GM19351 (cell line): ENCODE results near the gene BRCA1.

Experiments
- ATAC-seq: cut with Tn5 transposase; IDR thresholded peaks from one replicate; pipeline ENCODE4 v1.9.1; 2021; ENCODE audit warnings: mild to moderate bottlenecking, moderate library complexity; ENCODE audit not compliant: unreplicated experiment

BRCA1 gene

DNA sequence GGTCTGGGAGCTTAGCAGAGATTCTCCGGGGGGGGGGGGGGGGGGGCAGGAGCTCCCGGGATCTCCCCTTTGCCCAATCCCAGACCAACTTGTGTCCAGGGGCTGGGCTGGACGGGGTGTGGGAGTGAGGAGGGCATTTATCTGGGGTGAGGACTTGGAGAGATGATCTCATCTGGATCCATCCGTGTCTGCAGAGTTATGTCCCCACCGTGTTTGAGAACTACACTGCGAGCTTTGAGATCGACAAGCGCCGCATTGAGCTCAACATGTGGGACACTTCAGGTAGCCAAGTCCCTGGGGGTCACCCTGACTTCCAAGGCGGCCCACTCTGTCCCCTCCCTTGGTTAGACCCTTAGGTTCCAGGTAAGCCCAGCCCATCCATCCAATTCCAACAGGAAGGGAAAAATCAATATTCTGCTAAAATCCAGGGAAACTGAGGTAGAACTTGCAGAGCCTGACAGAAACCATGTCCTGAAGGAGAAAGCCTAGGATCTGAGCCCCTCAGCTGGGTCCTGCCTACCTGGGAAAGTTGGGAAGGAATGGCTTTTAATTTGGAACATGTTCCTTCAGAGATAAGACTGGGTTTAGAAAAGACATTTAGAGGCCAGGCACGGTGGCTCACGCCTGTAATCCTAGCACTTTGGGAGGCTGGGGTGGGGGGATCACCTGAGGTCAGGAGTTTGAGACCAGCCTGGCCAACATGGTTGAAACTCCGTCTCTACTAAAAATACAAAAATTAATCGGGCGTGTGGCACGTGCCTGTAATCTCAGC, 99.2 kb downstream of the BRCA1 start:
- no peak for ATAC-seq

DNA sequence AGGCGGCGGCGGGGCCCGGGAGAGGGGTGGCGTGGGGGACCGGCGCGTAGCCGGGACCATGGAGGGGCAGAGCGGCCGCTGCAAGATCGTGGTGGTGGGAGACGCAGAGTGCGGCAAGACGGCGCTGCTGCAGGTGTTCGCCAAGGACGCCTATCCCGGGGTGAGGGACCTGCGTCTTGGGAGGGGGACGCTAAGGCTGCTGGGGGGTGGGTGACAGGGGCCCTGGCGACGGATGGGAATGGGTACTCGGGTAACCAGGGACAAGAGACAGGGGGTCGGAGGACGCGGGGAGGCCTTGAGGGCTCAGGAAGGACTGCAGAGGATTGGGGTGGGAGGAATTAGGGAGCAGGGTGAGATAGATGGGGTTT, 99.9 kb downstream of the BRCA1 start:
- ATAC-seq = no peak

GRCh38 chr17:43024407-43025289, 100.5 kb downstream of the BRCA1 start, which contains the start of gene RND2:
Gene RND2, plus strand, starts transcription at chr17:43025231. Its CDS starts 117 bp downstream, at chr17:43025348.
- ATAC-seq = peak; percentile 54

- ATAC-seq = no peak
Observed at GRCh38 chr17:43021741-43022512, 103.2 kb downstream of the BRCA1 start, which contains the start of gene VAT1. Gene VAT1, minus strand, starts transcription at chr17:43022385. Its CDS starts 63 bp downstream, at chr17:43022322.

DNA sequence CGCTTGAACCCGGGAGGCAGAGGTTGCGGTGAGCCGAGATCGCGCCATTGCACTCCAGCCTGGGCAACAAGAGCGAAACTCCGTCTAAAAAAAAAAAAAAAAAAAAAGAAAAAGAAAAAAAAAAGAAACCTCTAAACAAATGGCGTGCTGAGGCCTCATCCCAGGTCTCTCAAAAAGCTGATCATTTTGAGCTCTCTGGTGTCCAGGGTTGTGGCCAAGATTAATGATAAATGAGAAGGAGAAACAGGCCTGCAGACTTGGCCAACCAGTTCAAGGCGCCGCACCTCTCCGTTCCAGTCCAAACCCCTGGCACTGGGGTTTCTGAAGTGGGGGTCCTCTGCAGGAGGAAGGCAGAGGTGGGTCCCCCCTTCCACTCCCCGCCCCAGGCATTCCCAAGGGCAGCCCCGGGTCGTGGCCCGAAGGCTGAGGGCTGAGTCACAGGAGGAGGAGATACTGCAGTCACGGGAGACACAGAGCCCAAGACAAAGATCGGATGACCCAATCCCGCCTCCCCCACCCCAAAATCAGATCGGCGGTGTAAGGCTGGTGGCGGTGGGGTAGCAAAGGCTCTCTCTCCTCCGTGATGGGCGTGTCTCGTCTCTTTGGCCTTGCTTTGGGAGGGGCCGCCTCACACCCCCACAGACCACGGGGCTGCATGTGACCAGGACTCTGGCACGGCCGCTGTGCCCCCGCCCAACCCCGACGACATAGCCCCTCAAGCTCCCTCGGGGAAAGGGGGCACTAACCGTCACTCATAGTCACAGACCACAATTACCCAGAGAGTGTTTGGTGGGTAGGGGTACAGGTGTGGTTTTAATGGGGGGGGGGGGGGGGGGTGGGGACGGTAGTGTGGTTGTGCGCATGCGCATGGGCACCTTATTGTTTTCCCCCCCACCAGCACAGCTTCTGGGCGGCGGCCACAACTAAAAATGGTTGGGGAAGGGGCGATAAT, 104.1 kb downstream of the BRCA1 start:
- ATAC-seq = no peak

DNA sequence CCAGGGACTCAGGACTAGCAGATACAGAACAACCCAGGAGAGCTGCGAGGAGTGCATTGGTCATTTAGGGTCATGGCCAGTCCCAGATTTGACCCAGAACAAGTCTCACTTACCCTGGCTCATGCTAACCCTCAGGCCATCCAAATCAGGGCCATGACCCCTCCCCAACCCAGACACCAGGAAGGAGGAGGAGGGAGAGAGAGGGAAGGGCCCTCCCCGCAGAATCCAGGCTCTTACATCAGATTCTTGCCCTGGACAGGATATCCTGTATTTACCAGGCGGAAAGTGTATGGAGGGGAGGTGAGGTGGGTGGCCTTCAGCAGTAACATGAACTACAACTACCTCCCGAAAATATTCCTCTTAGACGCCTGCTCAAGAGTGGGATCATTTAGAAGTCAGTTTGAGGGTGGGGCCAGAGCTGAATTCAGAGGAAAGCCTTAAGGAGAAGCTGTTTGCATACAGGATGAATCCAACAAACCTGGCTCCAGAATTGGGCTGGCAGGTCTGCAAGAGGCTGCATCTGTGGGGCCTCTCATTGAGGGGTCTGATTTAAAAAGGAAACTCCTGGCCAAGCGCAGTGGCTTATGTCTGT, 105.0 kb downstream of the BRCA1 start:
- ATAC-seq = no peak

GRCh38 chr17:43019418-43019817, 105.7 kb downstream of the BRCA1 start:
- ATAC-seq = no peak

- no peak for ATAC-seq
Observed at GRCh38 chr17:43018932-43019331, 106.2 kb downstream of the BRCA1 start.

- ATAC-seq = no peak
Observed at GRCh38 chr17:43018008-43018853, 106.9 kb downstream of the BRCA1 start.

DNA sequence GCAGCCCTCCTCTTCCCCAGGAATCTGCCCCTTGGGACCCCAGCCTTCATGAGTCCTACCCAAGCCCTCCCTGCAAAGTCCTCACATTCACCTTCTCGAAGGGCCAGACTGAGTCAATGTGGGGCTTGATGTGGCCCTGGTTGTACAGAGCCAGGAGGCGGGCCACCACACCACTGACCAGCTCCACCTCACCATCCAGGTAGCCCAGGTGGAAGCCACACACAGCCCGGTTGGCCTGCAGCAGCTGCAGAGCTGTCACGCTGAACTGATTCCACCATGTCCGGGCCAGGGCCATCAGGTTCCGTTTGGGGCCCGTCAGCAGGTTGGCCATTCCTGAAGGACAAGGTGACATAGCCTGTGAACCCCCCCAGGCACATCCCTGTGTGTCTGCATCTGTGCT, 108.9 kb downstream of the BRCA1 start:
- no peak for ATAC-seq

DNA sequence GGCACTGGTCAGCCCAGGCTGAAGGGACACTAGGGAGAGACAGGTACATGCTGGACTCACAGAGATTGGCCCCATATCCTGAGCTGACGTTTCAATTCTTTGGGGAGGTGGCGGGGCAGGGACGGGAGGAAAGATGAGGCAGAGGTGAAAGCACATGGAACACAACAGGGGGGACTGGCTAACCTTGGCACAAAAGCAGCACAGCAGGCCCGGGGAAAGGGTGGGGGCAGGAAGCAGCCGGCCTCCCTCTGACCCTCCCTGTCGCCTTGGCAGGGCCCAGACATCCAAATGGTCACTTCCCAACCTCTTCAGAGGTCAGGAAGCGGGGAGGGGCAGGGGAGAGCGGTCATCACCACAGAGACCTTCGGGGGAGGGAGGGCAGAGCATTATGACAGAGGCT, 109.6 kb downstream of the BRCA1 start:
- no peak for ATAC-seq

DNA sequence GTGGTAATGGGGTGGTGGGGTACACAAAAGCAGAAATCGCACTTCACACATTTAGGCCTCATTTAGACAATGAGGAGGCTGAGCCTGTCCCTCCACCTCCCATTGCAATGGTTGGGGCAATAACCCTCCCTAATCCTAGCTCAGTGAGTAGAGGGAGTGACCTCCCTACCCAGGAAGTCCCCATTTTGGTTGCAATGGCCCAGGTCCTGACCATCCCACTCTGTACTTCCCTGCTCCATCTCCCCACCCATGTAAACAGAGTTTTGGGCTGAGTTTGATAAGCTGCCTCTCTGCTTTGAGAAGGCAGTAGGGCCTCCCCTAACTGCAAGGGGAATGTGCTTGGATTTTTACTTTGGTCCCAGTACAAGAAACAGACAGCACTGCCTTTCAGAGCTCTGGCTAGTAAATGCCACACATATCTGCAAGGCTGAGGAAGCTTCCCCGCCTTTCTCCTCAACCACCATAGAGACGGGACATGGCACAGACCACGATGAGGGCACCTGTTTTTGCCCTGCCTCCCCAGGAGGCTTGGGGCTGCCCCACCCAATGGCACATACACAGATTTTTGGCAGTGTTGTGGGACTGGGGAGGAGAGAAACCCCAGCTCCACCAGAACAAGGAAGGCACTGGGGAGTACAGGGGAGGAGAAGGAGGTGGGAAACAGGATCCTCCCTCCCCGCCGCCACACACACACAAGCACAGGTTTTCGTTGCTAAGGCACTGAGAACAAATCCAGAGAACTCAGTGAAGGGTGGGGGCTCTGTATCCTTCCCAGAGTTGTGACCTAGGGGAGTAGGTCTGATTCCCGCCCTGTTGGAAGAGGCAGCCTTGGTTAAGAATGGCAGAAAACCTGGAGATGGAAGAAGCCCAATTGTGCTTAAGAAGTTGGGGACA, 110.3 kb downstream of the BRCA1 start:
- no peak for ATAC-seq

- no peak for ATAC-seq
Observed at GRCh38 chr17:43014020-43014648, 111.0 kb downstream of the BRCA1 start.

DNA sequence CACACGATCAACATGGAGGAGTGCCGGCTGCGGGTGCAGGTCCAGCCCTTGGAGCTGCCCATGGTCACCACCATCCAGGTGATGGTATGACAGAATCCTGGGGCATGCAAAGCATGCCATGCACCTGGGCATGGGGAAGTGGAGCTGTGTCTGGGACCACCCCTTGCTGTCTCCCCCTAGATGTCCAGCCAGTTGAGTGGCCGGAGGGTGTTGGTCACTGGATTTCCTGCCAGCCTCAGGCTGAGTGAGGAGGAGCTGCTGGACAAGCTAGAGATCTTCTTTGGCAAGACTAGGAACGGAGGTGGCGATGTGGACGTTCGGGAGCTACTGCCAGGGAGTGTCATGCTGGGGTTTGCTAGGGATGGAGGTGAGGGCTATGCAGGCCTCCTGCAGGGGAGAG, 111.9 kb downstream of the BRCA1 start:
- no peak for ATAC-seq

GRCh38 chr17:43011728-43012472, 113.3 kb downstream of the BRCA1 start:
- ATAC-seq = no peak

DNA sequence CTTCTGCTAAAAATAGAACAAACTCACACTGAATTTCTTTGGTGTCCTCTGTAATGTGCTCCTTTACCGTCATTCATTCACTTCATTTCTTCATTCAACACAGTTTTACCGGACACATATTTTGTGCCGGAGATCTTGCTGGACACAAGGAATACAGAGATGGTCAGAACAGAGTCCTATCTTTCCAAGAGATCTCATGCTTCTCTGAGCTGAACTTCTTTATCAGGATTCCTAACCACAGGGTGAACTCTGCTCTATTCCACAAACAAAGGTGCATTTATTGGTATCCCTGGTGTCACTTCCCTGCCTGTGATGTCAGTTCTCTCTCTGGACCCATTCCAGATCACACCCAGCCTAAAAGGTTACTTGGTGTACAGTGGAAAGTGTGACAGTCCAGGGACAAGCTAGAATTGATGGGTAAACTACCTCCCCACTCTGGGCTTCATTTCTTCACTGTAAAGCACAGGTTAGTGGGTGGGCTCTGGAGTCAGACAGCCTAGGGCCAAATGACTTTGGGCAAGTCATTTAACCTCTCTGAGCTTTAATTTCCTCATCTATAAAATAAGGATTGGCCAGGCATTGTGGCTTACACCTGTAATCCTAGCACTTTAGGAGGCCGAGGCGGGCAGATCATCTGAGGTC, 114.4 kb downstream of the BRCA1 start:
- ATAC-seq = no peak
